K562 (cell line): ENCODE measurements around the gene LAMA5. TPM values are rescaled to one million over a fixed set of nuclear protein-coding genes. Genes with fewer than 3 reads are reported as not detected.

Source experiments
- FOXJ2 ChIP-seq: fragments of 200-800 bp; sonication (Bioruptor generic); IDR thresholded peaks from 2 replicates; pipeline ENCODE4 v1.6.1; 2016; ENCODE audit warnings: missing genetic modification characterization, missing compliant biosample characterization
- GABPB2 ChIP-seq: fragments of 250-450 bp; sonication (Bioruptor Pico); conservative IDR thresholded peaks from 2 replicates; pipeline ENCODE4 v1.5.1; 2021; ENCODE audit warnings: mild to moderate bottlenecking
- NFATC3 ChIP-seq: fragments of 450-650 bp; IDR thresholded peaks from 2 replicates; pipeline ENCODE4 v1.6.1; 2017; ENCODE audit warnings: mild to moderate bottlenecking
- NFE2L1 ChIP-seq: fragments of 450-650 bp; IDR thresholded peaks from 2 replicates; pipeline ENCODE4 v1.6.1; 2016; ENCODE audit warnings: missing genetic modification characterization, low read depth, mild to moderate bottlenecking, missing compliant biosample characterization, moderate library complexity, borderline replicate concordance
- NRF1 ChIP-seq, 2 experiments: fragments of 450-650 bp; IDR thresholded peaks in 1 of 2; conservative IDR thresholded peaks in 1 of 2; 2 replicates each; pipeline ENCODE4 v1.6.1; 2014; ENCODE audit warnings: mild to moderate bottlenecking in 2 of 2
- YBX1 ChIP-seq: fragments of 450-650 bp; IDR thresholded peaks from 2 replicates; pipeline ENCODE4 v1.7.1; 2016; ENCODE audit warnings: mild to moderate bottlenecking
- ZNF143 ChIP-seq: sonication (generic); formaldehyde crosslinking; IDR thresholded peaks from 2 replicates; pipeline ENCODE4 v1.9.0; 2022; ENCODE audit warnings: mild to moderate bottlenecking, missing genetic modification reagents
- ZNF561 ChIP-seq: fragments of 450-650 bp; formaldehyde crosslinking; conservative IDR thresholded peaks from 2 replicates; pipeline ENCODE4 v1.4.0; 2020; ENCODE audit warnings: mild to moderate bottlenecking, moderate library complexity
- ZNF668 ChIP-seq: fragments of 250-450 bp; sonication (Bioruptor Pico); IDR thresholded peaks from 2 replicates; pipeline ENCODE4 v1.8.0; 2022; ENCODE audit warnings: mild to moderate bottlenecking, inconsistent platforms
- polyA plus RNA-seq, 8 experiments: library from polyadenylated mRNA; depleted of rRNA in 4 of 8; stranded (reverse) in 5 of 8; unstranded in 3 of 8; fragments of >200 nt; fragmentation: Nextera tagmentation in 2 of 8; fragmentation: Illumina TruSeq in 1 of 8; extraction: Ambion mirVana in 2 of 8; extraction: Trizol in 1 of 8; gene quantifications; 2 replicates each; pipeline versions ENCODE4 v1.2.1 to v1.2.3, GENCODE V29; 2011 to 2014; ENCODE audit warnings: inconsistent platforms in 1 of 8, missing spikeins in 1 of 8
- total RNA-seq, 7 experiments: library from RNA; depleted of rRNA in 6 of 7; stranded (reverse); fragments of >200 nt in 6 of 7; fragmentation: Illumina TruSeq in 2 of 7; extraction: Trizol in 2 of 7; gene quantifications; 2 replicates each; pipeline versions ENCODE4 v1.2.1 to v1.2.3, GENCODE V29; 2011 to 2021; ENCODE audit warnings: low replicate concordance in 1 of 7
- TF ChIP-seq, protein P1 (sequence below), 2 experiments: fragments of 450-650 bp in 1 of 2; sonication (generic) in 1 of 2; formaldehyde crosslinking in 1 of 2; IDR thresholded peaks; 2 replicates each; pipeline versions ENCODE4 v1.7.1 to v1.9.0; 2016 to 2022; ENCODE audit warnings: inconsistent platforms in 1 of 2, mild to moderate bottlenecking in 1 of 2, missing genetic modification reagents in 1 of 2
- TF ChIP-seq, protein P2 (sequence below): fragments of 450-650 bp; IDR thresholded peaks from 2 replicates; pipeline ENCODE4 v1.6.1; 2014; ENCODE audit warnings: low read depth, mild to moderate bottlenecking, moderate library complexity, borderline replicate concordance
- TF ChIP-seq, protein P3 (sequence below): fragments of 250-450 bp; sonication (Bioruptor Pico); IDR thresholded peaks from 2 replicates; pipeline ENCODE4 v1.8.0; 2021; ENCODE audit warnings: moderate library complexity, mild to moderate bottlenecking, inconsistent platforms
- TF ChIP-seq, protein P4 (sequence below): sonication (generic); IDR thresholded peaks from 2 replicates; pipeline ENCODE4 v1.6.1; 2016

Gene LAMA5
- total and polyA plus RNA-seq, 9 of the 15 experiments (the other 6 are each of a cell fraction or from before 2014, with no cell fraction given), result 0.31 to 101 (median 7.8) TPM

DNA sequence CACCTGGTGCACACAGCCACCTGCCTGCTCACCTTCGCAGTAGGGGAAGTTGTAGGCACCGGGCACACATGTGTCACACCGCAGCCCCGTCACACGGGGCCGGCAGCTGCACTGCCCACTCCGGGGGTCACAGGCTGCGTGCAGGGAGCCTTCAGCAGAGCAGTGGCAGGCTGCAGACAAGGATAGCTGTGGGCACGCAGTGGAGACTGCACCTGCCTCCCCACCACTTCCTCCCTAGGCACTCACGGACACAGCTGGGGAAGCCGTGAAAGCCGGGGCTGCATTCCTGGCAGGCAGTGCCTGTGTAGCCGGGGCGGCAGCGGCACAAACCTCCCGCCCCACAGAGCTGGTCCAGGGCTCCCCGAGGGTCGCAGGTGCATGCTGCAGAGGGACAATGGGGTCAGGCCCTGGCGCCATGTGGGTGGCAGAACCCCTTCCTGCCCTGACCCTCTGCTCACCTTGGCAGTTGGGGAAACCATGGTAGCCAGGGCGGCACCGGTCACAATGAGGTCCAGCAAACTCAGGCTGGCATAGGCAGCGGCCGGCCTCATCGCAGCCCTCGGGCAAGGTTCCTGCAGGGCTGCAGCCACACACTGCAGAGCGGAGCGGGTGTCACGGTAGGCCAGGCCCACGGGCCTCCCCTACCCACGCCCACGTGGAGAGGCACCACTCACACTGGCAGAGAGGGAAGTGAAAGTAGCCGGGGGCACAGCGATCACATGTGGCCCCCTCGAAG lies 29.4 kb downstream of the LAMA5 start (continued):
- TF ChIP-seq, protein P1, sequence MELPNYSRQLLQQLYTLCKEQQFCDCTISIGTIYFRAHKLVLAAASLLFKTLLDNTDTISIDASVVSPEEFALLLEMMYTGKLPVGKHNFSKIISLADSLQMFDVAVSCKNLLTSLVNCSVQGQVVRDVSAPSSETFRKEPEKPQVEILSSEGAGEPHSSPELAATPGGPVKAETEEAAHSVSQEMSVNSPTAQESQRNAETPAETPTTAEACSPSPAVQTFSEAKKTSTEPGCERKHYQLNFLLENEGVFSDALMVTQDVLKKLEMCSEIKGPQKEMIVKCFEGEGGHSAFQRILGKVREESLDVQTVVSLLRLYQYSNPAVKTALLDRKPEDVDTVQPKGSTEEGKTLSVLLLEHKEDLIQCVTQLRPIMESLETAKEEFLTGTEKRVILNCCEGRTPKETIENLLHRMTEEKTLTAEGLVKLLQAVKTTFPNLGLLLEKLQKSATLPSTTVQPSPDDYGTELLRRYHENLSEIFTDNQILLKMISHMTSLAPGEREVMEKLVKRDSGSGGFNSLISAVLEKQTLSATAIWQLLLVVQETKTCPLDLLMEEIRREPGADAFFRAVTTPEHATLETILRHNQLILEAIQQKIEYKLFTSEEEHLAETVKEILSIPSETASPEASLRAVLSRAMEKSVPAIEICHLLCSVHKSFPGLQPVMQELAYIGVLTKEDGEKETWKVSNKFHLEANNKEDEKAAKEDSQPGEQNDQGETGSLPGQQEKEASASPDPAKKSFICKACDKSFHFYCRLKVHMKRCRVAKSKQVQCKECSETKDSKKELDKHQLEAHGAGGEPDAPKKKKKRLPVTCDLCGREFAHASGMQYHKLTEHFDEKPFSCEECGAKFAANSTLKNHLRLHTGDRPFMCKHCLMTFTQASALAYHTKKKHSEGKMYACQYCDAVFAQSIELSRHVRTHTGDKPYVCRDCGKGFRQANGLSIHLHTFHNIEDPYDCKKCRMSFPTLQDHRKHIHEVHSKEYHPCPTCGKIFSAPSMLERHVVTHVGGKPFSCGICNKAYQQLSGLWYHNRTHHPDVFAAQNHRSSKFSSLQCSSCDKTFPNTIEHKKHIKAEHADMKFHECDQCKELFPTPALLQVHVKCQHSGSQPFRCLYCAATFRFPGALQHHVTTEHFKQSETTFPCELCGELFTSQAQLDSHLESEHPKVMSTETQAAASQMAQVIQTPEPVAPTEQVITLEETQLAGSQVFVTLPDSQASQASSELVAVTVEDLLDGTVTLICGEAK (IDR thresholded peaks at IDR 0.05), result no peak
- TF ChIP-seq, protein P1 (CRISPR knock-in tag; IDR thresholded peaks at IDR 0.05), result no peak
- TF ChIP-seq NRF1 (conservative IDR thresholded peaks at IDR 0.05 in 1 of 2, IDR thresholded peaks at IDR 0.05 in 1 of 2) (no peak), ZNF561 (CRISPR knock-in tag) (no peak), ZNF143 (CRISPR knock-in tag) (no peak), FOXJ2 (tag) (no peak), GABPB2 (no peak), ZNF668 (CRISPR knock-in tag) (no peak), NFATC3 (no peak), YBX1 (no peak), NFE2L1 (tag) (no peak)
- TF ChIP-seq, protein P2, sequence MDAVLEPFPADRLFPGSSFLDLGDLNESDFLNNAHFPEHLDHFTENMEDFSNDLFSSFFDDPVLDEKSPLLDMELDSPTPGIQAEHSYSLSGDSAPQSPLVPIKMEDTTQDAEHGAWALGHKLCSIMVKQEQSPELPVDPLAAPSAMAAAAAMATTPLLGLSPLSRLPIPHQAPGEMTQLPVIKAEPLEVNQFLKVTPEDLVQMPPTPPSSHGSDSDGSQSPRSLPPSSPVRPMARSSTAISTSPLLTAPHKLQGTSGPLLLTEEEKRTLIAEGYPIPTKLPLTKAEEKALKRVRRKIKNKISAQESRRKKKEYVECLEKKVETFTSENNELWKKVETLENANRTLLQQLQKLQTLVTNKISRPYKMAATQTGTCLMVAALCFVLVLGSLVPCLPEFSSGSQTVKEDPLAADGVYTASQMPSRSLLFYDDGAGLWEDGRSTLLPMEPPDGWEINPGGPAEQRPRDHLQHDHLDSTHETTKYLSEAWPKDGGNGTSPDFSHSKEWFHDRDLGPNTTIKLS, result no peak
- TF ChIP-seq, protein P3, sequence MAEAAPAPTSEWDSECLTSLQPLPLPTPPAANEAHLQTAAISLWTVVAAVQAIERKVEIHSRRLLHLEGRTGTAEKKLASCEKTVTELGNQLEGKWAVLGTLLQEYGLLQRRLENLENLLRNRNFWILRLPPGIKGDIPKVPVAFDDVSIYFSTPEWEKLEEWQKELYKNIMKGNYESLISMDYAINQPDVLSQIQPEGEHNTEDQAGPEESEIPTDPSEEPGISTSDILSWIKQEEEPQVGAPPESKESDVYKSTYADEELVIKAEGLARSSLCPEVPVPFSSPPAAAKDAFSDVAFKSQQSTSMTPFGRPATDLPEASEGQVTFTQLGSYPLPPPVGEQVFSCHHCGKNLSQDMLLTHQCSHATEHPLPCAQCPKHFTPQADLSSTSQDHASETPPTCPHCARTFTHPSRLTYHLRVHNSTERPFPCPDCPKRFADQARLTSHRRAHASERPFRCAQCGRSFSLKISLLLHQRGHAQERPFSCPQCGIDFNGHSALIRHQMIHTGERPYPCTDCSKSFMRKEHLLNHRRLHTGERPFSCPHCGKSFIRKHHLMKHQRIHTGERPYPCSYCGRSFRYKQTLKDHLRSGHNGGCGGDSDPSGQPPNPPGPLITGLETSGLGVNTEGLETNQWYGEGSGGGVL (CRISPR knock-in tag), result no peak
- TF ChIP-seq, protein P4, sequence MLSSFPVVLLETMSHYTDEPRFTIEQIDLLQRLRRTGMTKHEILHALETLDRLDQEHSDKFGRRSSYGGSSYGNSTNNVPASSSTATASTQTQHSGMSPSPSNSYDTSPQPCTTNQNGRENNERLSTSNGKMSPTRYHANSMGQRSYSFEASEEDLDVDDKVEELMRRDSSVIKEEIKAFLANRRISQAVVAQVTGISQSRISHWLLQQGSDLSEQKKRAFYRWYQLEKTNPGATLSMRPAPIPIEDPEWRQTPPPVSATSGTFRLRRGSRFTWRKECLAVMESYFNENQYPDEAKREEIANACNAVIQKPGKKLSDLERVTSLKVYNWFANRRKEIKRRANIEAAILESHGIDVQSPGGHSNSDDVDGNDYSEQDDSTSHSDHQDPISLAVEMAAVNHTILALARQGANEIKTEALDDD, result no peak
